Mesodermal cell (in vitro differentiated cells): ENCODE results near the gene NDUFV1.

Source experiments
- H3K27ac ChIP-seq: 2 replicates; pipeline ENCODE4 v1.7.0; 2013; ENCODE audit warnings: mild to moderate bottlenecking, low read depth, low read length, moderate library complexity; ENCODE audit not compliant: severe bottlenecking
- H3K36me3 ChIP-seq: 2 replicates; pipeline ENCODE4 v1.7.1; 2013; ENCODE audit warnings: mild to moderate bottlenecking, low read length, moderate library complexity; ENCODE audit not compliant: control insufficient read depth, insufficient read depth
- H3K4me1 ChIP-seq: one replicate; pipeline ENCODE4 v1.7.1; 2013; ENCODE audit warnings: mild to moderate bottlenecking, low read length; ENCODE audit not compliant: insufficient read depth, control insufficient read depth, poor library complexity, severe bottlenecking
- H3K4me3 ChIP-seq: 2 replicates; pipeline ENCODE4 v1.7.0; 2013; ENCODE audit warnings: low read length, control low read depth, mild to moderate bottlenecking; ENCODE audit not compliant: insufficient read depth, poor library complexity, severe bottlenecking; ENCODE audit errors: extremely low read depth
- H3K9me3 ChIP-seq: 2 replicates; pipeline ENCODE4 v1.7.1; 2013; ENCODE audit warnings: mild to moderate bottlenecking, low read length, moderate library complexity; ENCODE audit not compliant: control insufficient read depth
- WGBS, 2 experiments: methylation state at CpG; one replicate each; pipeline ENCODE4 v1.1.5; 2013; ENCODE audit warnings: missing lambda C conversion rate in 2 of 2; ENCODE audit not compliant: insufficient coverage in 2 of 2; 5-methylcytosine and 5-hydroxymethylcytosine counted together

Gene NDUFV1

DNA sequence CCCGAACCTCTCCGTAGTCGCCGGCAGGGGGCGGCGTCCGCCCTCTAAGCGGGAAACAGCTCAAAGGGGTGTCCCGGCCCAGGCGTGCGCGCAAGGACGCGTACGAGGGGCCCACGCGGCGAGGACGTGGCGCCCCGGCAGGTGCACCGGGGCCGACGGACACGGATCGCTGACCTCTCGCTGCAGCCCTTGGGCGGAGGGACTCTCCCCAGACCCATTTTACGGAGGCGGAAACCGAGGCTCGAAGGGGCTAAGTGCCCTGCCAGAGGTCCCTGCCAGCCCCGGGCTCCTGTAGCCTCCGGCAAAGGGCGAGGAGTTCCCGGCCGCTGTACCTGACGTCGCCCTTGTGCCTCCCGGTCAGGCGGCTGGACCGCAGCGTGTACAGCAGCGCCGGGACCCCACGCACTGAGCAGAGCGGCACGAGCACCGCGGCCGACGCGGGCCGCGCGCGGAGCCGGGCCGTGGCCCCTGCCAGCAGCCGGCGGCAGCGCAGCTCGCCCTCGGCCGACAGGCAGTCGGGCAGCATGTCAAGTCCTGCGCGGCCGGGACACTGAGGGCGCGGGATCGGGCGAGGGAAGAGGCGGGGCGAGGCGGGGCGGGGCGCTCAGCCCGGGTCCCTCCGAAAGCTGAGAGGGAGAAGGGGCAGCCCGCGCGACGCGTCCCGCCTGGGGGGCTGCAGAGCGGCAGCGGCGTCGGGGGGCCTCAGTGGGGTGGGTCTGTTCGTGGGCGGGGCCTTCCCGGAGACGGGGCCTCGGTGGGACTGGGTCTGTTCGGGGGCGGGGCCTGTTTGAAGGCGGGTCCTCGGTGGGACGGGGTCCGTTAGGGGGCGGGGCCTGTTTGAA is 22.9 kb downstream of the NDUFV1 start, which contains the start of gene NUDT8:
TSS of gene NUDT8 (minus strand) at position 552 of the 842 bp plus-strand sequence. CDS start at position 526, 26 bp downstream.
- Histone ChIP-seq H3K36me3 (no peaks in the 10 kb centered on the region), H3K4me1 (peaks cover 6% of the 10 kb centered on the region), H3K9me3 (no peaks in the 10 kb centered on the region), H3K4me3 (peak within 1 kb of the TSS; percentile 54), H3K27ac (peak within 1 kb of the TSS; percentile 79)
- WGBS, 2 experiments = 0 to 1% methylated on average over 48 to 70 of the region's 102 CpGs

DNA sequence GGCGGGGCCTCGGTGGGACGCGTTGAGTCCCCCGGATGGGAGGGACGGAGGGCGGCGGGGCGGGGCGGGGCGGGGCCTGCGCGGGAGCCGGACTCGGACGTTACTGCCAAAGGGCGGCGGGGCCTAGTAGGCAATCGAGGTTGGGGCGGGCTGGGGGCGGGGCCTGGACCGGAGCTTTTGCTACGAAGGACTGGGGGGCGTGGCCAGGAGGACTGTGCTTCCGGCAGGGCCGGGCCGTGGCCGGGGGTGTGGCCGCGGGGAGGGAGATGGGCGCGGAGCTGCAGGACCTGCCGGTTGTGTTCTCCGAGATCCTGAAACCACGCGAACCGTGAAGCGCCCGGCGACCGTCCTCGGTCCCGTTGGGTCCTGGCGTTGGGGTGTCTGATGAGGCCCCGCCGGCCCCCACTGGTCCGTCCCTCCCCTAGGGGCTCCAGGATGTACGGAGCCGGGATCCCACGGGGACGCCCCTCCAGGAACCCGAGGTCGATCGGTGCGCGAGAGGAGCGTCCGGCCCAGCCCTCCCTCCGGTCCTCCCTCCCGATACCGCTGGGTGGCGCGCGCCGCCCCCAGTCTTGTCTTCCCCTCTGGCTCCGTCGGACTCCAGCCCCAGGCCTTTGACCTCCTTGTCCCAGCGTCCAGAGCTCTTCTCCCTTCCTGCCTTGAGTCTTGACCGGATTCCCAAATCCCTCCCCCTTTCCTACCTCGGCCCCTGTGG is 23.6 kb downstream of the NDUFV1 start:
- Histone ChIP-seq H3K36me3 (no peaks in the 10 kb centered on the region), H3K4me1 (peaks cover 6% of the 10 kb centered on the region), H3K4me3 (peak overlapping the region; percentile 54), H3K27ac (peak overlapping the region; percentile 79), H3K9me3 (no peaks in the 10 kb centered on the region)
- 1% methylated on average over 45 to 53 of the region's 70 CpGs for WGBS, 2 experiments

DNA sequence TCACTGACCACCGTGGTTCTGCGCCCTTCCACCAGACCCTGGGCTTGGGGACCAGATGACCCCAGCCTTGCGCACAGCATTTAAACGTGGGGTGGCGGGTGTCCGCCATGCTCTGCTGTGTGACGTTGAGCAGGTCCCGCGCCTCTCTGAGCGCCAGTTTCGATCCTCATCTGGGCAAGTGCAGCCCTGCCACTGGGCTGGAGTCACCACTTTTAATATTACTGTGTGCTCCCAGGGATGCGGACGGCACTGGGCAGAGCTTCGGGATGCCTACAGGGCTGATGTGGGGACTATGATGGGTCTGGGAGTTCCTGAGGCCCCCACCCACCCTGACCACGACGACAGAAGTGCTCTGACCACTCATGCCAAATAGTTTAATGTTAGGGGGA is 24.2 kb downstream of the NDUFV1 start:
- Histone ChIP-seq H3K4me1 (peaks cover 6% of the 10 kb centered on the region), H3K4me3 (peak overlapping the region; percentile 54), H3K36me3 (no peaks in the 10 kb centered on the region), H3K9me3 (no peaks in the 10 kb centered on the region), H3K27ac (peak overlapping the region; percentile 79)
- WGBS, 2 experiments = 62 to 64% methylated on average over 11 to 14 of the region's 16 CpGs

DNA sequence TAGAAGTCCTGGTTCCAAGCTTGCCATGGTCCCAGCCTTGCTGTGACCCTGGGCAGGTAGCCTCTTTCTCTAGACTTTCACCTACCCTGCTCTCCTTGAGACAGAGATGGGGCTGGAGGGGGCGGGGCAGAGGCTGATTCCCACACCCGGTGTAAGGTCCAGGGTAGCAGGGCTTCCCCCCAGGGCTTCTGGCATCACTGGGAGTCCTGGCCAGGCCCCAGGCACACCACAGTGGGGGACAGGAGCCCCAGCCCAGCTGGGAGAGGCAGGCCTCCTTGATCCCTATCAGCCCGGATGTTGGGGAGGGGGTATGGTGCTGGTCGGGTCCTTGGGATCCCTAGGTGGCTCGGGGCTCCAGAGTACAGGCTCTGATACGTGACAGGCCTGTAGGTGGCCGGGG is 24.7 kb downstream of the NDUFV1 start:
- Histone ChIP-seq H3K9me3 (no peaks in the 10 kb centered on the region), H3K4me1 (peaks cover 6% of the 10 kb centered on the region), H3K36me3 (no peaks in the 10 kb centered on the region), H3K4me3 (no peak overlapping the region), H3K27ac (no peak overlapping the region)
- 72 to 77% methylated on average over 4 to 7 of the region's 7 CpGs for WGBS, 2 experiments

DNA sequence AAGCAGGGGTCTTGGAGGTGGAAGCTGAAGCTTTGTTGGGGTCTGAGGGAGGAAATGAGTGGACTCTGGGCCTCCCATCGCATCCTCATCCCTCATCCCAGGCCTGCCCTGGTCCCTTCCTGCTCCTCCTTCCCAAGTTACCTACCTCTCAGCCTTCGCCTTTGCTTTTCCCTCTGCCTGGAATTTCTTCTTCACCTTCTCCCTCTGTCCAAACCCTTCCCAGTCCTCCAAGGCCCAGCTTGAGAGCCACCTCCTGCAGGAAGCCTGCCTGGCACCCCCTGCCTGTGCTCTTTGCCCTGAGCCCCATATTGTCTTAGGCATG is 25.1 kb downstream of the NDUFV1 start:
- Histone ChIP-seq H3K27ac (no peak overlapping the region), H3K4me3 (no peak overlapping the region), H3K4me1 (peaks cover 6% of the 10 kb centered on the region), H3K9me3 (no peaks in the 10 kb centered on the region), H3K36me3 (no peaks in the 10 kb centered on the region)
- WGBS, 2 experiments = 100% methylated on average over 1 of the region's 2 CpGs

DNA sequence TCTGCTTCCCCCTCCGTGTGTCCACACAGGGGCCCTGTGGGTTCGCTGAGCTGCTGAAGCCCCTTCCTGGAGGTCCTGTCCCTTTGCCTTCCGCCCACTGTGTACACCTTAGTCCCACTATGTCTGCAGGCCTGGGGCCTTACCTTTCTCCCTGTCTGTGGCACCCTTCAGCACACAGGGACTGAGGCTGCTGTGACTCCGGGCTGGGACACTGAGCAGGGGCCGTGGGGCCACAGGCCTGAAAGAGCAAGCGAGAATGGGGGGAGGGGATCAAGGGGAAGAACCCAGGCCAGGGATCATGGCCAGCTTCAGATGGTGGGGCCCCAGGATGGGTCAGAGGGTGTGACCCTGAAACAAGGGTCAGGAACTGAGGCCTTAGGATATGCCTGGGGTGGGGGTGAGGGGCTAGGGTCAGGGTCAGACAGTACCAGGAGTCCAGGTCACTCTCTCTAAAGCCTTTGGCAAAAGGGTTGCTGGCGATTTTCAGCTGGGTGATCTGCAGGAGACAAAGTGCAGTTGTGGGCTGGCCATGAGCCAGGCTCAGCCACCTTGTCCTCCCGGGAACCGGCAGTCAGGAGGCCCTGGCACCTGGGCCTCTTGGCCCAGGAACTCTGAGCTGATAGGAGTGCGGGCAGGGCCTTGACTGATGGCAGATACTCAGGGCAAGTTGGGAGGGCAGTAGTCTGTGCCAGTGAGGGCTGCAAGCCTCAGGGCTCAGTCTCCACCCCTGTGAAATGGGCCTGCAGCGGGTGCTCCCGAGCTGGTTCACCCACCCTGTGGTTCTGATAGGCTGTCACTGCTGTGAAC is 25.6 kb downstream of the NDUFV1 start:
- no peak overlapping the region for H3K27ac ChIP-seq
- 86 to 88% methylated on average over 7 to 12 of the region's 12 CpGs for WGBS, 2 experiments

DNA sequence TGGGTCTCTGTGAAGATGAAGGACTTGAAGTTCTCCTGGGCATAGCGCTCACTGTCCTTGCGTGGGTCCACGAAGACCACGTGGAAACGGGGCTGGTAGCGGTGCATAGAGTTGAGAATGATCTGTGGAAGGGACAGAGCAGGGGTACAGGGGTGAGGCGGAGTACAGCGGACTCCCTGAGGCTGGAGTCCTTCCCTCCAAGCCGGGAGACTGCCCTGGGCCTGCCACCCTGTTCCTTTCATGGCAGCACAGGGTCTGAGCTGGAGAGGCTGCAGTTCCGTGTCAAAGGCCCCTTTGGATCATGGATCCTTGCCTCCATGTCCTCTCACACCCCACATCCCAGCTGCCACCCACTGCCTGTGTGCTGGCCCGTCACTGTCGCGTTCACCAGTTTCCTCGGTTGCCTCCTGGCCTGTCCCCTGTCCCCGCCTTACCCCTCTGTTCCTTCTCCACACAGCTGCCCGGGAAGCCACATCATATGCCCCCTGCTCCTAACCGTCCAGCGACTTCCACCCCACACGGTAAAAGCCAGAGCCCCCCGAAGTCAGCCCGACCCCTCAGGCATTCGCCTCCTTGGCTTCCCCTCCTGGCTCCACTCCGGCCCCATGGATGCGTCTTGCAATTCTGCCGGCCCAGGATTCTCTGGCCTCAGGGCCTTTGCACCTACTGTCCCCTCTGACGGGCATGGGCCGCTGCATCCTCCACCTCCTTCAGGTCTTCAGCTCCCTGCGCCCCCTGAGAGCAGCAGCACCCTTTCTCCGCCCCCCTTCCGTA is 26.4 kb downstream of the NDUFV1 start:
- Histone ChIP-seq H3K27ac (no peak overlapping the region), H3K9me3 (no peaks in the 10 kb centered on the region)
- WGBS, 2 experiments = 92 to 93% methylated on average over 28 to 30 of the region's 30 CpGs

More for the DNA sequence above, 25.6 kb downstream of the NDUFV1 start:
- Histone ChIP-seq H3K4me3 (no peak overlapping the region), H3K4me1 (peaks cover 6% of the 10 kb centered on the region), H3K9me3 (no peaks in the 10 kb centered on the region), H3K36me3 (no peaks in the 10 kb centered on the region)

DNA sequence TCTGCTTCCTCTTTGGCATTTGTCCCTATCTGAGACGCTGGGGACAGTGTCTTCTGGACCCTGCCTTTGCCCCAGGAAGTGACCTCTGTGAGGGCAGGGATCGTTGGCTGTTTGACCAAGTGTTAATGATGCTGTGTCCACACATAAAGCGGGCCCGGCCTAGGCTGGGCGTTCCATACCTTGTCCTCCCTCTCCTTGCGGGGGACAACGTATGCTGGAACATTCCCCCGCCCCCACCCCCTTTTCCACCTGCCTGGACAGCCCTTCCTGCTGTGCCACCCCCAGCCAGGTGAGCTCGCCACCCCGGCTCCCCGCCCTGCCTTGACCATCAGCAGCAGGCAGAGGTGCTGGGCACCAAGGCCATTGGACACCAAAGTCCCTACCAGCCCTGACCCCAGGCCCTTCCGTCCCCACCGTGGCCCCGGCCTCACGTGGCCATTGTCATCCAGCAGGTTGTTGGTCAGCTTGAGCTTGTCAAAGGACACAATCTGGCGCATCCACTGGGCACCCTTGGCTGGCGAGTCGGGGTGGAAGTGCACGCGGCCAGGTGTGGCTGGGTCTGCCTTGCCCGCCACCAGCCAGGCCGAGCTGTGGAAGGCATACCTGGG is 27.1 kb downstream of the NDUFV1 start:
- no peak overlapping the region for H3K27ac ChIP-seq
- whole genome bisulfite sequencing, 2 experiments = 90 to 95% methylated on average over 16 to 20 of the region's 22 CpGs
- H3K4me3 ChIP-seq = no peak overlapping the region
- H3K36me3 ChIP-seq = no peaks in the 10 kb centered on the region
- no peaks in the 10 kb centered on the region for H3K9me3 ChIP-seq
- H3K4me1 ChIP-seq = peaks cover 6% of the 10 kb centered on the region

More for the DNA sequence above, 26.4 kb downstream of the NDUFV1 start:
- H3K4me3 ChIP-seq = no peak overlapping the region
- no peaks in the 10 kb centered on the region for H3K36me3 ChIP-seq
- H3K4me1 ChIP-seq = peaks cover 6% of the 10 kb centered on the region

DNA sequence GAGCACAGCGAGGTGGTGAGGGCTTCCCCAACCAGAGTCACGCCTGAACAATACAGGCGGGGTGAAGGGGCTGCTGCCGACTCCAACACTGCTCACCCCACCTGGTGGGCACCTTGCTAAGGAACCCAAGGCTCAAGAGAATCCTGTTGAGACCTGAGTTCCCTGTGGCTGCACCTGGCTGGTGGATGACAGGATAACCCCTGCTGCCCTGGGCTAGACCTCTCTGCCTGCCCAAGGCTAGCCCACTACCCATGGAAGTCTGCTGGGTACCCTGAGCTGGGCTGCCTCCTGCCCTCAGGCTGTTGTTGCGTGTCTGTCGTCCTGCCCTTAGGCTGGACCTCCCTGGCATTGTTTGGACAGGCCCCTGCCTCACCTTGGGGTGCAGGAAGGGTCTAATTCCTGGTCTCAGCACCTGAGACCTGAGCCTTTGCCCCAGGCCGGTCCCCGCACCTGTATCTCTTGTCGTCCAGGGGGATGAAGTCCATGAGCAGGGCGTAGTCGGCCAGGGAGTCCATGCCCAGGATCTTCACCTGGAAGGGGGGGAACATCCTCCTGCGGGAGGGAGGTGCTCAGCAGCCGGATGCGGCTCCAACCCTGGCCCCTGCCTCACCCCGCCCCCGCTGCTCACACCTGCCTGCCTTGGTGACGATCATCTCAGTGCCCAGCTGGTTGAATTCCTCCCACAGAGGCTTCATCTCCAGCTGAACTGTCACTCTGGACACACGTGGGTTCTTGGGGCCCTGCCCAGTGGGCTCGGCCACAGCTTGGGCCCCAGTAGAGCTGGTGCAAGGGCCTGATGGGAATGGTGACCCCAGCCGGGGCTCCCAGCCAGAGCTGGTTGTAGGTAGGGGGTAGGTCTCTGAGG is 27.9 kb downstream of the NDUFV1 start:
- WGBS, 2 experiments = 85% methylated on average over 16 to 19 of the region's 20 CpGs
- no peaks in the 10 kb centered on the region for H3K9me3 ChIP-seq

More for the DNA sequence above, 27.9 kb downstream of the NDUFV1 start:
- Histone ChIP-seq H3K36me3 (no peaks in the 10 kb centered on the region), H3K4me3 (no peak overlapping the region), H3K27ac (no peak overlapping the region), H3K4me1 (peaks cover 6% of the 10 kb centered on the region)
